ENCODE results near the gene NOS1AP.

DNA sequence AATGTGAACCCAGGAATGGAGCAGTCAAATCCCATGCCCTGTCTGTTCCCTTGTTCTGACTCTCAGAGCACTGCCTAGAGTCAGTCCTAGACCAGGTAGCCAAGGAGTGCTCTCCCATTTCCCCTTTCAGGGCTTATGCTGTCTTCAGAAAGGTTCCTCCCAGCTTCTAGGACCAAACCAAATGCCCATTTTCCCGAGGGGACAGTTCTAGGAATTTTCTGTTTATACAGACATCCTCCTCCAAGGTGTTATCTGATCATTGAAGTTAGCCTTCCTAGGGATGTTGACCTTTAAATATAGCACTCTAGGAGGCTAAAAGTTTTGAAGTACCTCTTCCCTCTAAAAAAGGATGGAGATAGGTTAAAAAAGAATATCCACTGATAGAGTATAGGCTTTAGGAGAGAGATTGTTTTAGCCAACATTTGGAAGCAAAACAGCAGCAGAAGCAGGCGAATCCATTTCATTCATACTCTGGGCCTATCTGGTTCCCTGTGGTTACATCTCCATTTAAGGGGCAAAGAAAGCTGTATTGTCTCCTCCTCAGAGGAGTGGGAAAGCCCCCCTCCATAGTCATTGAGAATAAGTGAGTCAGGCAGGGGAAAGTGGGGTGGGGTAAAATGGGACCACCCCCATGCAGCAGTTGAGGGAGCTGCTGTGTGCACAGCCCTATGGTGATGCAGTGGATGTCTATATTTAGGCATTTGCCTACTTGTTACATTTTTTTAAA, 180.7 kb downstream of the NOS1AP start:
- TF ChIP-seq GATA3 (IDR thresholded peaks at IDR 0.05; ENCODE audit: low read depth, low read length) (no peak), GATA2 (IDR thresholded peaks at IDR 0.05; ENCODE audit: low read depth, low read length) (no peak)
